ENCODE results near the gene DPY19L3.

Gene DPY19L3

DNA sequence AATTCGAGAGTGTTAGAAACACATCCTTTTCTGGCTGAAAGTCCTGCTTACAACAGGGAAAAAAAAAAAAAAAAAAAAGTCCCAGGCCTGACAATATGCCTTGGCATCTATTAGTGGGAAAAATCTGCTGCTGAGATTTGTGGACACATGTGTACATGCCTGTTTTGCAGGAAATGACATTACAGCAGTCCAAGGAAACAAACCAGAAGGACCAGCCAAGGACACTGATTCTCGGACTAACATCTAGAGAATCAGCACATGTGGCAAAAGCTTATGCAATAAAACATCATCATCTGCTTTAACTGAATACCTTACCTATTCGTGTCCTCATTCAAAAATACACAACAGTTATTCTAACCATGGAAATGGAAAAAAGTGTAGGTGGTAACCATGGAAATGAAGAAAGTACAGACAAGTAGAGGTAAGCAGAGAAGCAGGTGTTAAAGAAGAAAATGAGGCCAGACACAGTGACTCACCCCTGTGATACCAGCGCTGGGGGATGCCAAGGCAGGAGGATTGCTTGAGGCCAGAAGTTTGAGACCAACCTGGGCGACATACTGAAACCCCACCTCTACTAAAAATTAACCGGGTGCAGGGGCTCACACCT lies 9.4 kb upstream of the DPY19L3 start:
- TF ChIP-seq, protein P1, sequence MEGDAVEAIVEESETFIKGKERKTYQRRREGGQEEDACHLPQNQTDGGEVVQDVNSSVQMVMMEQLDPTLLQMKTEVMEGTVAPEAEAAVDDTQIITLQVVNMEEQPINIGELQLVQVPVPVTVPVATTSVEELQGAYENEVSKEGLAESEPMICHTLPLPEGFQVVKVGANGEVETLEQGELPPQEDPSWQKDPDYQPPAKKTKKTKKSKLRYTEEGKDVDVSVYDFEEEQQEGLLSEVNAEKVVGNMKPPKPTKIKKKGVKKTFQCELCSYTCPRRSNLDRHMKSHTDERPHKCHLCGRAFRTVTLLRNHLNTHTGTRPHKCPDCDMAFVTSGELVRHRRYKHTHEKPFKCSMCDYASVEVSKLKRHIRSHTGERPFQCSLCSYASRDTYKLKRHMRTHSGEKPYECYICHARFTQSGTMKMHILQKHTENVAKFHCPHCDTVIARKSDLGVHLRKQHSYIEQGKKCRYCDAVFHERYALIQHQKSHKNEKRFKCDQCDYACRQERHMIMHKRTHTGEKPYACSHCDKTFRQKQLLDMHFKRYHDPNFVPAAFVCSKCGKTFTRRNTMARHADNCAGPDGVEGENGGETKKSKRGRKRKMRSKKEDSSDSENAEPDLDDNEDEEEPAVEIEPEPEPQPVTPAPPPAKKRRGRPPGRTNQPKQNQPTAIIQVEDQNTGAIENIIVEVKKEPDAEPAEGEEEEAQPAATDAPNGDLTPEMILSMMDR (IDR thresholded peaks at IDR 0.05) = no peak
- TF ChIP-seq ZFX (IDR thresholded peaks at IDR 0.05; ENCODE audit: borderline replicate concordance) = no peak

DNA sequence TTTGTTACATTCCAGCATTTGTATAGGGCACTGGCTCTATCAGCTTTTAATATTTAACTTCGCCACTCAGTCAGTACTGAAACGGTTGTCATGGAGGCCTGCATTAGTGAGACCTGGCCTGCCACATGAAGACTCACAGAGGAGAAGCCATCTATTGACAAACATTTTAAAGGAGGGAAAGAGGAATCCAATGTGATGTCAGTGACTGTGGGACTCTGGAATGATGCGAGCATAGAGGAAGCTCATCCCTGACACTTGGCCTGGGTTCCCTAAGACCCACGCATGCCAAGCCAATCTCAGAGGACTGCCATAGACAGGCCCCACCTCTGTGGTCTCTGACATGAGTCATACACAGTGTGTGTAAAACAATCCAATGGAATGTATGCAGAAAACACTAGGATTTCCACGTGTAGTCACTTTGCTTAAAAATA lies 7.9 kb upstream of the DPY19L3 start:
- H3K27ac ChIP-seq = no peak overlapping the region
- TF ChIP-seq ZFX (IDR thresholded peaks at IDR 0.05; ENCODE audit: borderline replicate concordance) = no peak
- TF ChIP-seq, protein P1 (IDR thresholded peaks at IDR 0.05) = no peak

More for the DNA sequence above, 9.4 kb upstream of the DPY19L3 start:
- H3K27ac ChIP-seq = no peak overlapping the region

GRCh38 chr19:32401992-32402391 lies 3.6 kb upstream of the DPY19L3 start:
- TF ChIP-seq ZFX (IDR thresholded peaks at IDR 0.05; ENCODE audit: borderline replicate concordance) = no peak
- TF ChIP-seq, protein P1 (IDR thresholded peaks at IDR 0.05) = no peak
- no peak overlapping the region for H3K27ac ChIP-seq

GRCh38 chr19:32403291-32403995 lies 2.1 kb upstream of the DPY19L3 start:
- TF ChIP-seq, protein P1 (IDR thresholded peaks at IDR 0.05) = no peak
- TF ChIP-seq ZFX (IDR thresholded peaks at IDR 0.05; ENCODE audit: borderline replicate concordance) = no peak
- no peak overlapping the region for H3K27ac ChIP-seq

GRCh38 chr19:32404213-32404932 lies 1.2 kb upstream of the DPY19L3 start:
- TF ChIP-seq ZFX (IDR thresholded peaks at IDR 0.05; ENCODE audit: borderline replicate concordance) = no peak
- TF ChIP-seq, protein P1 (IDR thresholded peaks at IDR 0.05) = no peak
- peak overlapping the region; percentile 89 for H3K27ac ChIP-seq

DNA sequence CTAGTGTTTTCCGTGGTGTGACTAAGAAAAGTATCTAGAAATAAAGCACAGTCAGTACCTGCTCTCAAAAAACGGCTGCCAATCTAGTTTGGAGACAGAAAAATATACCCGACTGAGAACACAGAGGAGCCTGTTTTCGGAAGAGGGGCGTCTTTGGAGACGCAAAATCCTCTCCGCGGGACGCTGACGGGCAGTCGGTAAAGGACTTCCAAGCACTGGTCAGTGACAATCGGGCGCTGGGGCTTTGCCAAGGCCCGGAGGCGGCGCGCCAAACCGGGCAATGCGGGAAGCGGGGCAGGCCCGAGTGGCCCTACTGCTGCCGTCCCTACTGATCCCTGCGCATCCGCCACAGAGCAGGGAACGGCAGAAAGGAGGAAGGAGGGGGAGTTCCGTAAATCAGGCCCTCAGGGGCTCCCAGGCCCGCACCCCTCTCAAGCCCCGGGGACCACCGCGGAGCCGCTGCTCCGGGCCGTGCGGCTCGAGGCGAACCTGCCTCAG lies 588 bp upstream of the DPY19L3 start:
- peak overlapping the region; percentile 89 for H3K27ac ChIP-seq
- TF ChIP-seq, protein P1 (IDR thresholded peaks at IDR 0.05) = no peak
- TF ChIP-seq ZFX (IDR thresholded peaks at IDR 0.05; ENCODE audit: borderline replicate concordance) = no peak

Measured in 22Rv1 (cell line).